ENCODE results near the gene CREBBP.

DNA sequence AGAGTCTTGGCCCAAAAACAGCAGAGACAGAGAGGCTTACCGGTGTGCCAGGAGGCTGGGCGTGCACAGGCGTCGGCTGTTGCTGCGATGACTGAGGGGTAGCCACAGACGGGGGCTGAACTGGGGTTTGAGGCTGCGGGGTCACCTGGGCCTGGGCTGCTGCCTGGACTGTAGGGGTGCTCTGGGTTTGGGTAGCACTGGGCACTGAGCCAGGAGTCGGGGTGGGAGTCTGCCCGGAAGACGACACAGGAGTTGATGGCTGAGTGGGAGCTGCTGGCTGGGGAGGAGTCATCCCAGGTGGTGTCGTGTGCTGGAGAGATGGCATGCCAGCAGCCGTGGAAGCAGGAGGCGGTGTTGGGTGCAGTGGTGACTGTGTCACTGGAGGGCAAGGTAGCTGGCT is 110.0 kb downstream of the CREBBP start:
- no peak for TF ChIP-seq POLR2A (IDR thresholded peaks at IDR 0.05; ENCODE audit: low read length)
- TF ChIP-seq GATA1 (IDR thresholded peaks at IDR 0.05; ENCODE audit: low read depth, low read length), result no peak

All from erythroblast (primary cell).